OCI-LY3 (cell line): Measurements from ENCODE around the gene URB2.

Experiments
- H2AFZ ChIP-seq: fragments of 200-600, 300-600 bp; shearing (Covaris generic); 2 replicates; pipeline ENCODE4 v1.6.0; 2014; ENCODE audit warnings: antibody characterized with exemption, low read depth, low read length
- H3K27ac ChIP-seq: fragments of 200-600, 300-600 bp; sonication (generic); 2 replicates; pipeline ENCODE4 v1.5.1; 2014; ENCODE audit warnings: mild to moderate bottlenecking, low read length, moderate library complexity, mixed read lengths
- H3K27me3 ChIP-seq: fragments of 200-600, 300-600 bp; sonication (generic); 2 replicates; pipeline ENCODE4 v1.6.1; 2014; ENCODE audit warnings: low read depth, low read length, mixed read lengths
- H3K36me3 ChIP-seq: fragments of 200-600, 300-600 bp; sonication (generic); replicated peaks from 2 replicates; pipeline ENCODE3; 2014; ENCODE audit warnings: low read depth, low read length, mixed read lengths
- H3K4me1 ChIP-seq: fragments of 300-600, 200-600 bp; sonication (generic); 2 replicates; pipeline ENCODE4 v1.6.1; 2014; ENCODE audit warnings: low read length, mixed read lengths
- H3K4me2 ChIP-seq: fragments of 200-600, 300-600 bp; sonication (generic); 2 replicates; pipeline ENCODE4 v1.6.1; 2014; ENCODE audit warnings: low read length, mixed read lengths
- H3K4me3 ChIP-seq: fragments of 300-600, 200-600 bp; sonication (generic); 2 replicates; pipeline ENCODE4 v1.5.1; 2014; ENCODE audit warnings: antibody characterized with exemption, mild to moderate bottlenecking, low read length, moderate library complexity
- H3K79me2 ChIP-seq: fragments of 300-600, 200-600 bp; shearing (Covaris generic); 2 replicates; pipeline ENCODE4 v1.6.1; 2014; ENCODE audit warnings: mild to moderate bottlenecking, low read length, mixed read lengths
- H3K9ac ChIP-seq: fragments of 300-600, 200-600 bp; shearing (Covaris generic); 2 replicates; pipeline ENCODE4 v1.6.0; 2014; ENCODE audit warnings: mild to moderate bottlenecking, low read length, moderate library complexity
- H3K9me3 ChIP-seq: fragments of 200-600, 300-600 bp; shearing (Covaris generic); 2 replicates; pipeline ENCODE4 v1.6.1; 2014; ENCODE audit warnings: low read length, mixed read lengths; ENCODE audit not compliant: insufficient read depth
- H4K20me1 ChIP-seq: fragments of 200-600, 300-600 bp; sonication (generic); 2 replicates; pipeline ENCODE4 v1.6.1; 2016; ENCODE audit warnings: low read length, mixed read lengths; ENCODE audit not compliant: insufficient read depth
- CTCF ChIP-seq: fragments of 200-600, 300-600 bp; sonication (generic); IDR thresholded peaks from 2 replicates; pipeline ENCODE4 v1.5.1; 2014; ENCODE audit warnings: antibody characterized with exemption, low read length, low read depth
- EZH2phosphoT487 ChIP-seq: fragments of 200-600 bp; shearing (Covaris generic); IDR thresholded peaks from 2 replicates; pipeline ENCODE4 v1.6.1; 2018; ENCODE audit warnings: antibody characterized with exemption, mixed run types, low read depth

The URB2 gene

GRCh38 chr1:229709500-229710013 is 83.5 kb downstream of the URB2 start:
- no peaks in the 10 kb centered on the region for H3K36me3 ChIP-seq
- no peak overlapping the region for H2AFZ ChIP-seq
- TF ChIP-seq CTCF = no peak
- no peak for TF ChIP-seq EZH2phosphoT487

More at GRCh38 chr1:229709500-229710013, 83.5 kb downstream of the URB2 start:
- Histone ChIP-seq H4K20me1 (no peaks in the 10 kb centered on the region), H3K27me3 (peaks cover 22% of the 10 kb centered on the region), H3K4me2 (no peak overlapping the region), H3K9me3 (no peaks in the 10 kb centered on the region), H3K4me1 (peaks cover 2% of the 10 kb centered on the region; the same call in 1 of the 2 replicates), H3K9ac (no peak overlapping the region), H3K27ac (no peak overlapping the region), H3K79me2 (no peaks in the 10 kb centered on the region), H3K4me3 (no peak overlapping the region)
